ENCODE results near the gene LAMA5. TPM values are rescaled to one million over a fixed set of nuclear protein-coding genes. Genes with fewer than 3 reads are reported as not detected.
A peak's percentile ranks its signal among the peaks of the same experiment; 100 is the strongest.

The LAMA5 gene
- total RNA-seq, 1 experiment from 2014 or later = 321 TPM

DNA sequence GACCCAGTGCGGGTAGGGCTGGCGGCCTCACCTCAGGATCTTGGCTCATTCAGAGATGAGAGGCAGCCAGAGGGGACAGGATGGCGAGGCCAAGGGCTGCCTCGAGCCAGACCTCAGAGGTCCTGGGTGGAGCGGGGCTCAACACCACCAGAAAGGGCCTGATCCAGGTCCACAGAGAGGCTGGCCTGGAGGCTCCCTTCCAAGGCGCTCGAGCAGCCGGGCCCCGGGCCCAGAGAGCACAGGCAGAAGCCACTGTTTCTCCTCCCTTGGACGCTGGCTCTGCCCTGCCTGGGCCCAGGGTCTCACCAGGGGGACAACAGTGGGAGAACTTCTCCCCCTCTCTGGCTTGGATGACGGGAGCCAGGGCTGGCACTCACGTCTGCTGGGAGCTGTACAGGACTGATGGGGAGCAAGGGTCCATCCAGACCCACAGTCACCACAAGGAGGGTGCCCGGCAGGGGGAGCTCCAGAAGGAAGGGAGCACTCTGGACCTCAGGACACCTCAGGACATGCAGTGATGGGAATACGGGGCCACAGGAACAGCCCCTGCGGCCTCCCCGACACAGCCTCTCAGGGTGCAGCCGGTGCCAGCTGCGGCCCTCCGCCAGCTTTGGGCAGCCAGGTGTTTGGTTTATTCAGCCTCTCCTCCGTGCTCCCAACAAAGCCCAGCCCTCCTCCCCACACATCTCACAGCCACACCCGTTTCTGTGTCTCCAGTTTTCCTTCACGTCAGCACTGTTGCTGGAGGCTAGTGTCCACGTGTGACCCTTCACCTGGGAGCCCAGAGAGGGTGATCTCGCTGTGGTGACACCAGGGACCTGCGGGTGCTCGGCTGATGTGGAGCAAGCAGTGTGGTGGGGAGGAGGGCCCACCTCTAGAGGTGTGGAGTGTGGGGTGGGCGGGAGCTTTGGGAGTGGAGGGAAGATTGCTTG lies 28.5 kb upstream of the LAMA5 start:
- Histone ChIP-seq H3K36me3 (ENCODE audit: control insufficient read depth in 1 of 2, insufficient read depth in 2 of 2, low read length in 2 of 2) (no peaks in the 10 kb centered on the region), H3K9me3 (ENCODE audit: control insufficient read depth in 1 of 2, insufficient read depth in 1 of 2, low read depth in 1 of 2, low read length in 2 of 2) (no peaks in the 10 kb centered on the region), H4K20me1 (ENCODE audit: insufficient read depth) (no peaks in the 10 kb centered on the region), H3K4me3 (replicated peaks in 1 of 2; ENCODE audit: low read depth in 1 of 2, low read length in 2 of 2) (no peak overlapping the region), H3K4me1 (ENCODE audit: control insufficient read depth in 1 of 2, insufficient read depth in 2 of 2, low read length in 2 of 2) (no peaks in the 10 kb centered on the region), H3K4me2 (ENCODE audit: low read length) (no peak overlapping the region), H3K79me2 (ENCODE audit: insufficient read depth, low read length) (no peaks in the 10 kb centered on the region), H3K27ac (ENCODE audit: low read depth, low read length) (no peak overlapping the region), H3K9ac (ENCODE audit: low read length) (no peak overlapping the region), H2AFZ (ENCODE audit: low read depth, low read length, poor library complexity, severe bottlenecking) (no peak overlapping the region), H3K9me2 (ENCODE audit: insufficient read depth) (no peaks in the 10 kb centered on the region), H3K27me3 (ENCODE audit: insufficient read depth, low read length) (no peaks in the 10 kb centered on the region)
- RAD21 ChIA-PET (ENCODE audit: low non-redundant PET in 1 of 2, low total read pairs in 2 of 2, uncharacterized antibody in 2 of 2, unreplicated experiment in 2 of 2) = no interaction called here
- BruUV-seq (replicated peaks) = no TSS peak
- ATAC-seq = peak; percentile 67
- intact Hi-C loops (cut with micrococcal nuclease) = no loop called here
- POLR2A ChIA-PET = no interaction called here
- no peak for DNase-seq (ENCODE audit: low read depth, low spot score)
- TF ChIP-seq, protein P1, sequence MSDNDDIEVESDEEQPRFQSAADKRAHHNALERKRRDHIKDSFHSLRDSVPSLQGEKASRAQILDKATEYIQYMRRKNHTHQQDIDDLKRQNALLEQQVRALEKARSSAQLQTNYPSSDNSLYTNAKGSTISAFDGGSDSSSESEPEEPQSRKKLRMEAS (IDR thresholded peaks at IDR 0.05) = no peak
- peak in 2 of 3 experiments; percentile 40 to 45; a peak in 4 of 6 replicates for TF ChIP-seq CTCF (IDR thresholded peaks at IDR 0.05 in 2 of 3, conservative IDR thresholded peaks at IDR 0.05 in 1 of 3; ENCODE audit: borderline replicate concordance in 1 of 3, insufficient read depth in 1 of 3, low read depth in 2 of 3, low read length in 2 of 3)
- CTCF ChIA-PET = no interaction called here
